Suprapubic skin (tissue), 4 donors: ENCODE results near the gene KLHL11.

Experiments used
- CTCF ChIP-seq, 2 donors: fragments of 200-600 bp in 1 of 2; fragments of 450-650 bp in 1 of 2; sonication (generic) in 1 of 2; IDR thresholded peaks; one replicate each; pipeline ENCODE4 v1.5.1; 2016 to 2019; ENCODE audit warnings: antibody characterized with exemption in 2 of 2, mild to moderate bottlenecking in 1 of 2, moderate library complexity in 1 of 2
- EP300 ChIP-seq: sonication (generic); formaldehyde crosslinking; IDR thresholded peaks from one replicate; pipeline ENCODE4 v1.6.1; 2017; ENCODE audit warnings: antibody characterized with exemption
- POLR2A ChIP-seq, 2 donors: fragments of 450-650 bp; IDR thresholded peaks; one replicate each; pipeline ENCODE4 v1.6.1; 2017; ENCODE audit warnings: antibody characterized with exemption in 2 of 2, mild to moderate bottlenecking in 2 of 2, moderate library complexity in 2 of 2
- POLR2AphosphoS5 ChIP-seq, 3 donors: sonication (generic); formaldehyde crosslinking; IDR thresholded peaks; one replicate each; pipeline ENCODE4 v1.6.1; 2017; ENCODE audit warnings: antibody characterized with exemption in 3 of 3

GRCh38 chr17:41818024-41818423 is 47.2 kb downstream of the KLHL11 start:
- TF ChIP-seq EP300: no peak
- TF ChIP-seq CTCF (IDR thresholded peaks at IDR 0.05): no peak
- no peak for TF ChIP-seq POLR2A (IDR thresholded peaks at IDR 0.05)
- no peak for TF ChIP-seq POLR2AphosphoS5 (IDR thresholded peaks at IDR 0.05)
